H9 (cell line): ENCODE data around the gene TNRC6C. TPM values are rescaled to one million over a fixed set of nuclear protein-coding genes. Genes with fewer than 3 reads are reported as not detected.
"Not testable (repeated sequence)": the region's sequence is repeated elsewhere in the genome, so short reads cannot be mapped to it uniquely, and the experiment has no call there.

Source experiments
- DNase-seq: peaks from one replicate; pipeline ENCODE4 v3.0.0-alpha.2; 2017
- H2AFZ ChIP-seq: one replicate; pipeline ENCODE4 v1.6.1; 2013; ENCODE audit warnings: mild to moderate bottlenecking, low read length, control low read depth, moderate library complexity
- H2AK5ac ChIP-seq: 2 replicates; pipeline ENCODE4 v1.6.1; 2013; ENCODE audit warnings: low read length, control low read depth, mixed read lengths; ENCODE audit not compliant: insufficient read length
- H2BK120ac ChIP-seq: one replicate; pipeline ENCODE4 v1.6.1; 2013; ENCODE audit warnings: low read depth, mild to moderate bottlenecking, low read length, control low read depth, inconsistent platforms; ENCODE audit not compliant: poor library complexity, severe bottlenecking
- H2BK12ac ChIP-seq: 2 replicates; pipeline ENCODE4 v1.6.1; 2013; ENCODE audit warnings: low read length, control low read depth, mixed read lengths, low read depth; ENCODE audit not compliant: insufficient read length
- H2BK15ac ChIP-seq: 2 replicates; pipeline ENCODE4 v1.6.1; 2013; ENCODE audit warnings: low read depth, low read length, control low read depth
- H2BK20ac ChIP-seq: one replicate; pipeline ENCODE4 v1.6.1; 2013; ENCODE audit warnings: low read depth, mild to moderate bottlenecking, low read length, control low read depth, inconsistent platforms; ENCODE audit not compliant: poor library complexity, severe bottlenecking
- H2BK5ac ChIP-seq: 2 replicates; pipeline ENCODE4 v1.6.1; 2013; ENCODE audit warnings: low read length, control low read depth, mixed read lengths; ENCODE audit not compliant: insufficient read length
- H3K14ac ChIP-seq: 2 replicates; pipeline ENCODE4 v1.6.1; 2013; ENCODE audit warnings: low read length, control low read depth; ENCODE audit not compliant: insufficient read depth
- H3K18ac ChIP-seq: 2 replicates; pipeline ENCODE4 v1.6.1; 2013; ENCODE audit warnings: low read depth, mild to moderate bottlenecking, mixed read lengths, low read length, control low read depth; ENCODE audit not compliant: insufficient read length
- H3K23ac ChIP-seq: 2 replicates; pipeline ENCODE4 v1.6.1; 2013; ENCODE audit warnings: low read length, control low read depth, mixed read lengths, low read depth; ENCODE audit not compliant: insufficient read length
- H3K23me2 ChIP-seq: 2 replicates; pipeline ENCODE4 v1.6.1; 2013; ENCODE audit warnings: low read depth, mild to moderate bottlenecking, mixed read lengths, low read length, control low read depth; ENCODE audit not compliant: insufficient read length, poor library complexity, severe bottlenecking
- H3K27ac ChIP-seq: 2 replicates; pipeline ENCODE4 v1.5.1; 2013; ENCODE audit warnings: low read length, control low read depth, mixed read lengths, low read depth; ENCODE audit not compliant: insufficient read length
- H3K27me3 ChIP-seq: 2 replicates; pipeline ENCODE4 v1.6.1; 2013; ENCODE audit warnings: low read length, control low read depth, inconsistent platforms; ENCODE audit not compliant: insufficient read depth
- H3K4ac ChIP-seq: 2 replicates; pipeline ENCODE4 v1.6.1; 2013; ENCODE audit warnings: low read depth, mild to moderate bottlenecking, control low read depth, inconsistent platforms, low read length, moderate library complexity
- H3K4me1 ChIP-seq: 2 replicates; pipeline ENCODE4 v1.6.1; 2013; ENCODE audit warnings: low read length, control low read depth, inconsistent platforms; ENCODE audit not compliant: insufficient read depth
- H3K4me2 ChIP-seq: 2 replicates; pipeline ENCODE4 v1.6.1; 2013; ENCODE audit warnings: low read length, control low read depth, mixed read lengths; ENCODE audit not compliant: insufficient read length, insufficient read depth
- H3K56ac ChIP-seq: 2 replicates; pipeline ENCODE4 v1.6.1; 2013; ENCODE audit warnings: low read depth, mild to moderate bottlenecking, mixed read lengths, low read length, control low read depth; ENCODE audit not compliant: insufficient read length
- H3K79me1 ChIP-seq: 2 replicates; pipeline ENCODE4 v1.6.1; 2013; ENCODE audit warnings: low read depth, mild to moderate bottlenecking, moderate library complexity, low read length, control low read depth, inconsistent platforms; ENCODE audit not compliant: insufficient read depth, poor library complexity, severe bottlenecking
- H3K79me2 ChIP-seq: 2 replicates; pipeline ENCODE4 v1.6.1; 2013; ENCODE audit warnings: low read length, control low read depth, inconsistent platforms; ENCODE audit not compliant: insufficient read depth
- H3K9ac ChIP-seq: 2 replicates; pipeline ENCODE4 v1.6.1; 2013; ENCODE audit warnings: low read length, control low read depth, mixed read lengths; ENCODE audit not compliant: insufficient read length; ENCODE audit errors: extremely low read depth
- H3K9me3 ChIP-seq: one replicate; pipeline ENCODE4 v1.6.1; 2013; ENCODE audit warnings: low read depth, low read length, inconsistent platforms; ENCODE audit not compliant: control insufficient read depth
- H3T11ph ChIP-seq: one replicate; pipeline ENCODE4 v1.6.1; 2013; ENCODE audit warnings: mild to moderate bottlenecking, low read length, control low read depth, inconsistent platforms
- H4K20me1 ChIP-seq: one replicate; pipeline ENCODE4 v1.6.1; 2013; ENCODE audit not compliant: control insufficient read depth, insufficient read length, insufficient read depth
- H4K5ac ChIP-seq: 2 replicates; pipeline ENCODE4 v1.6.1; 2013; ENCODE audit warnings: low read depth, mild to moderate bottlenecking, mixed read lengths, low read length, control low read depth; ENCODE audit not compliant: insufficient read length
- H4K8ac ChIP-seq: replicated peaks from 2 replicates; pipeline ENCODE4 v1.6.1; 2013; ENCODE audit warnings: low read length, control low read depth, mixed read lengths, low read depth; ENCODE audit not compliant: insufficient read length
- H4K91ac ChIP-seq: 2 replicates; pipeline ENCODE4 v1.6.1; 2013; ENCODE audit warnings: low read depth, mild to moderate bottlenecking, moderate library complexity, mixed read lengths, low read length, control low read depth; ENCODE audit not compliant: insufficient read length
- H3K27ac Mint-ChIP-seq, 3 experiments: 2 replicates in 2 of 3; 3 replicates in 1 of 3; pipeline ENCODE4 v1.8.0; 2020 to 2021; ENCODE audit warnings: mixed read lengths in 3 of 3, mild to moderate bottlenecking in 1 of 3, moderate library complexity in 1 of 3
- H3K27me3 Mint-ChIP-seq: 2 replicates; pipeline ENCODE4 v1.8.0; 2021; ENCODE audit warnings: low read depth, mild to moderate bottlenecking, moderate library complexity, mixed read lengths
- H3K36me3 Mint-ChIP-seq, 3 experiments: 2 replicates in 2 of 3; 3 replicates in 1 of 3; pipeline ENCODE4 v1.8.0; 2020 to 2021; ENCODE audit warnings: low read depth in 3 of 3, mixed read lengths in 3 of 3; ENCODE audit not compliant: insufficient read depth in 1 of 3
- H3K4me1 Mint-ChIP-seq, 2 experiments: 2 replicates each; pipeline ENCODE4 v1.8.0; 2020; ENCODE audit warnings: mixed read lengths in 2 of 2
- H3K4me3 Mint-ChIP-seq, 2 experiments: 2 replicates in 1 of 2; 3 replicates in 1 of 2; pipeline ENCODE4 v1.8.0; 2020 to 2021; ENCODE audit warnings: mild to moderate bottlenecking in 2 of 2, mixed read lengths in 2 of 2, moderate library complexity in 1 of 2
- H3K9me3 Mint-ChIP-seq, 2 experiments: 2 replicates in 1 of 2; 3 replicates in 1 of 2; pipeline ENCODE4 v1.8.0; 2020; ENCODE audit warnings: mild to moderate bottlenecking in 2 of 2, mixed read lengths in 2 of 2, moderate library complexity in 1 of 2
- WGBS: extraction: QIAGEN DNeasy Blood & Tissue Kit; methylation state at CpG from one replicate; pipeline ENCODE4 v1.1.7; 2013; ENCODE audit warnings: missing lambda C conversion rate, low lambda C conversion rate, mixed read lengths; ENCODE audit not compliant: insufficient read length; ENCODE audit errors: extremely low coverage; 5-methylcytosine and 5-hydroxymethylcytosine counted together
- total RNA-seq: library from RNA; stranded (reverse); gene quantifications from 2 replicates; pipeline ENCODE4 v1.2.1, GENCODE V29; 2021
- TF ChIP-seq, protein P1 (sequence below): fragments of 200-600 bp; sonication (generic); conservative IDR thresholded peaks from 3 replicates; pipeline ENCODE4 v1.8.0; 2021; ENCODE audit warnings: antibody characterized with exemption, mild to moderate bottlenecking

The TNRC6C gene
- total RNA-seq, 1 experiment from 2014 or later = 24.7 TPM

DNA sequence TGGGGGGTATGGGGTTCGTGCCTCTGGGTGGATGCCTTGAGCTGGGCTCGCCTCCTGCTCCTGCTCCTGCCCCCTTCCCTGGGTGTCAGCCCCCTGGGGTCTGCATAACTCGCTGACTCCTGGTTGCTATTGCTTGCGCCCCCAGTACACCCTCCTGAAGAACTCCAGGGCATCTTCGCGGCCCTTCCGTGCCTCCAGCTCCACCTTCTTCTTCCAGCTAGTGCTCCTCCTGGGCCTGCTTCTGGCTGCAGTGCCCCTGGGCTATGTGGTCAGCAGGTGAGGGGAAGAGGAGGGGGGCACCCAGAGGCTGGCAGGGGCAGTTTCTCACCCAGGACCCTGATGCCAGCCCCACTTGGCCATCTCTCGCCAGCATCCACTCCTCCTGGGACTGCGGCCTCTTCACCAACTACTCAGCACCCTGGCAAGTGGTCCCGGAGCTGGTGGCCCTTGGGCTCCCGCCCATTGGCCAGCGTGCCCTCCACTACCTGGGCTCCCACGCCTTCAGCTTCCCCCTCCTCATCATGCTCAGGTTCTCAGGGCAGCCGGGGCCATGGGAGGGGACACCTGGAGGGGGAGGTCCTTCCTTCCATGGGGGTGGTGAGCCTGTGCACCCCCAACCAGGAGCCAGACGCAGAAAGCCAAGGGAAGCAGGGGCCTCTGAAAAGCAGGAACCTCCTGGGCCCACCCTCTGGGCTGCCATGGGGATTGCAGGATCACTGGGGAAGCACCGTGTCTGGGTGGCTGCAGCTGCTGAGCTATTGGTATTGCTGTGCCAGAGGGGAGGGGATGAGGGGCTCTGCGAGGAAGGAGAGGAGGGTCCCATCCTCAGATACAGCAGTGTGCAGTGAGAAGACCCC, 179.9 kb downstream of the TNRC6C start:
- Histone ChIP-seq H2BK5ac (no peak overlapping the region), H3K23me2 (no peaks in the 10 kb centered on the region), H4K5ac (no peak overlapping the region), H3K4me2 (no peak overlapping the region), H2BK20ac (no peak overlapping the region), H3K56ac (no peak overlapping the region), H3T11ph (no peak overlapping the region), H3K23ac (no peak overlapping the region), H2AK5ac (no peak overlapping the region), H3K4me1 (peaks cover 6% of the 10 kb centered on the region; the same call in 1 of the 2 replicates), H4K91ac (no peak overlapping the region), H3K79me1 (no peaks in the 10 kb centered on the region), H2BK15ac (no peak overlapping the region), H2BK120ac (no peak overlapping the region), H2BK12ac (no peak overlapping the region), H4K20me1 (no peaks in the 10 kb centered on the region), H3K18ac (no peak overlapping the region), H3K14ac (no peak overlapping the region; the same call in 1 of the 2 replicates), H3K9ac (no peak overlapping the region), H3K4ac (no peak overlapping the region), H2AFZ (no peak overlapping the region), H3K9me3 (no peaks in the 10 kb centered on the region), H3K27me3 (no peaks in the 10 kb centered on the region), H3K27ac (no peak overlapping the region), H3K79me2 (no peaks in the 10 kb centered on the region), H4K8ac (no peak overlapping the region)
- Mint-ChIP-seq H3K9me3 (no peaks in the 10 kb centered on the region; a peak in 1 of 5 replicates), H3K4me1 (peaks cover 8 to 31% of the 10 kb centered on the region in 2 experiments), H3K4me3 (no peak overlapping the region), H3K27me3 (peaks cover 12% of the 10 kb centered on the region), H3K36me3 (no peaks in the 10 kb centered on the region), H3K27ac (no peak overlapping the region)
- DNase-seq = no peak
- WGBS = no CpG with 5 or more reads among the region's 17 CpGs
- TF ChIP-seq, protein P1, sequence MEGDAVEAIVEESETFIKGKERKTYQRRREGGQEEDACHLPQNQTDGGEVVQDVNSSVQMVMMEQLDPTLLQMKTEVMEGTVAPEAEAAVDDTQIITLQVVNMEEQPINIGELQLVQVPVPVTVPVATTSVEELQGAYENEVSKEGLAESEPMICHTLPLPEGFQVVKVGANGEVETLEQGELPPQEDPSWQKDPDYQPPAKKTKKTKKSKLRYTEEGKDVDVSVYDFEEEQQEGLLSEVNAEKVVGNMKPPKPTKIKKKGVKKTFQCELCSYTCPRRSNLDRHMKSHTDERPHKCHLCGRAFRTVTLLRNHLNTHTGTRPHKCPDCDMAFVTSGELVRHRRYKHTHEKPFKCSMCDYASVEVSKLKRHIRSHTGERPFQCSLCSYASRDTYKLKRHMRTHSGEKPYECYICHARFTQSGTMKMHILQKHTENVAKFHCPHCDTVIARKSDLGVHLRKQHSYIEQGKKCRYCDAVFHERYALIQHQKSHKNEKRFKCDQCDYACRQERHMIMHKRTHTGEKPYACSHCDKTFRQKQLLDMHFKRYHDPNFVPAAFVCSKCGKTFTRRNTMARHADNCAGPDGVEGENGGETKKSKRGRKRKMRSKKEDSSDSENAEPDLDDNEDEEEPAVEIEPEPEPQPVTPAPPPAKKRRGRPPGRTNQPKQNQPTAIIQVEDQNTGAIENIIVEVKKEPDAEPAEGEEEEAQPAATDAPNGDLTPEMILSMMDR = no peak

DNA sequence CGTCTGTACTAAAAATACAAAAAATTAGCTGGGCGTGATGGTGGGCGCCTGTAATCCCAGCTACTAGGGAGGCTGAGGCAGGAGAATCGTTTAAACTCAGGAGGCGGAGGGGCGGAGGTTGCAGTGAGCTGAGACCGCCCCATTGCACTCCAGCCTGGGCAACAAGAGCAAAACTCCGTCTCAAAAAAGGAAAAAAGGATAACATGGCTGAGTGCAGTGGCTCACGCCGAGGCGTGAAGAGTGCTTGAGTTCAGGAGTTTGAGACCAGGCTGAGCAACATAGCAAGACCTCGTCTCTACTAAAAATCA, 181.3 kb downstream of the TNRC6C start:
- H3K4me2 ChIP-seq = not testable (repeated sequence)

More for the DNA sequence above, 181.3 kb downstream of the TNRC6C start:
- Mint-ChIP-seq H3K4me1 (peaks cover 3 to 27% of the 10 kb centered on the region in 2 experiments), H3K27ac (peak overlapping the region in 1 of 3 experiments; percentile 51; a peak in 1 of 7 replicates), H3K4me3 (peak overlapping the region in 1 of 2 experiments; percentile 66; a peak in 3 of 5 replicates)
- H3K9me3 Mint-ChIP-seq, H3K23ac ChIP-seq, H3T11ph ChIP-seq, H3K9me3 ChIP-seq, H4K20me1 ChIP-seq, H2BK12ac ChIP-seq, DNase-seq, H3K27me3 Mint-ChIP-seq, H2AFZ ChIP-seq, H3K36me3 Mint-ChIP-seq, H3K14ac ChIP-seq, H3K18ac ChIP-seq, H3K79me1 ChIP-seq, H4K91ac ChIP-seq, H4K8ac ChIP-seq, H3K4me1 ChIP-seq, H2BK5ac ChIP-seq, H3K79me2 ChIP-seq, H3K27ac ChIP-seq, H4K5ac ChIP-seq, H2BK20ac ChIP-seq, H3K23me2 ChIP-seq, H3K27me3 ChIP-seq, H2BK15ac ChIP-seq, H2AK5ac ChIP-seq, H2BK120ac ChIP-seq, H3K56ac ChIP-seq, H3K9ac ChIP-seq, H3K4ac ChIP-seq: not testable (repeated sequence)
- no CpG with 5 or more reads among the region's 12 CpGs for WGBS
